Activated CD4-positive, alpha-beta T cell treated with anti-CD3 and anti-CD28 coated beads, Interleukin-2, amount 50 U/mL, for 4 hours (primary cell): ENCODE measurements around the gene NKX3-2.

Source experiments
- DNase-seq, 2 experiments: peaks; one replicate each; pipeline ENCODE4 v3.0.0-alpha.2; 2020

Gene NKX3-2

GRCh38 chr4:13496605-13497004 is 47.7 kb downstream of the NKX3-2 start:
- no peak for DNase-seq

GRCh38 chr4:13495753-13496152 is 48.6 kb downstream of the NKX3-2 start:
- no peak for DNase-seq

- no peak for DNase-seq
Measured at GRCh38 chr4:13493793-13494192, 50.5 kb downstream of the NKX3-2 start.

GRCh38 chr4:13492747-13493146 is 51.6 kb downstream of the NKX3-2 start:
- no peak for DNase-seq
